SK-N-SH (cell line): ENCODE data around the gene SMIM13. TPM values are rescaled to one million over a fixed set of nuclear protein-coding genes. Genes with fewer than 3 reads are reported as not detected.

Experiments used
- CTCF ChIA-PET: fragments of 300-600, 350-600 bp; formaldehyde crosslinking; extraction: SDS; loops from one replicate; lab custom pipeline; 2021; lab: Yijun Ruan, JAX
- POLR2A ChIA-PET: fragments of 350-600 bp; sonication (Branson Sonifier 250); formaldehyde crosslinking; extraction: SDS; loops from one replicate; lab custom pipeline; 2020; ENCODE audit warnings: antibody characterized with exemption, inconsistent platforms; lab: Yijun Ruan, JAX
- DNase-seq: peaks from one replicate; pipeline ENCODE4 v3.0.0; 2012
- H2AFZ ChIP-seq: fragments of 200-600 bp; sonication (generic); 2 replicates; pipeline ENCODE4 v1.8.1; 2016; ENCODE audit warnings: antibody characterized with exemption, mild to moderate bottlenecking, low read depth
- H3F3A ChIP-seq: fragments of 200-600 bp; sonication (generic); replicated peaks from 2 replicates; pipeline ENCODE3; 2016; ENCODE audit warnings: antibody characterized with exemption, mild to moderate bottlenecking; ENCODE audit not compliant: insufficient read depth
- H3K27ac ChIP-seq, 2 experiments: fragments of 200-500 bp in 1 of 2; fragments of 200-600 bp in 1 of 2; sonication (Bioruptor generic) in 1 of 2; sonication (generic), shearing (Covaris generic) in 1 of 2; 2 replicates each; pipeline versions ENCODE4 v1.5.1 to v1.6.1; 2014 to 2016; ENCODE audit warnings: low read depth in 2 of 2, inconsistent platforms in 1 of 2, low read length in 1 of 2, mild to moderate bottlenecking in 1 of 2, mixed read lengths in 1 of 2
- H3K27me3 ChIP-seq: fragments of 200-600 bp; sonication (generic), shearing (Covaris generic); 2 replicates; pipeline ENCODE4 v1.6.1; 2016; ENCODE audit warnings: mixed run types; ENCODE audit not compliant: insufficient read depth
- H3K36me3 ChIP-seq, 2 experiments: fragments of 200-500 bp in 1 of 2; fragments of 200-600 bp in 1 of 2; sonication (Bioruptor generic) in 1 of 2; sonication (generic) in 1 of 2; replicated peaks in 1 of 2; 2 replicates each; pipeline versions ENCODE3 to v1.5.1; 2014 to 2016; ENCODE audit warnings: low read length in 1 of 2, mild to moderate bottlenecking in 1 of 2; ENCODE audit not compliant: insufficient read depth in 2 of 2, control insufficient read depth in 1 of 2
- H3K4me1 ChIP-seq, 2 experiments: fragments of 200-500 bp in 1 of 2; fragments of 200-600 bp in 1 of 2; sonication (Bioruptor generic) in 1 of 2; sonication (generic), shearing (Covaris generic) in 1 of 2; 2 replicates each; pipeline versions ENCODE4 v1.5.1 to v1.6.1; 2014 to 2016; ENCODE audit warnings: low read depth in 1 of 2, low read length in 1 of 2, mixed run types in 1 of 2; ENCODE audit not compliant: insufficient read depth in 2 of 2, control insufficient read depth in 1 of 2
- H3K4me2 ChIP-seq: fragments of 200-600 bp; sonication (generic), shearing (Covaris generic); 2 replicates; pipeline ENCODE4 v1.6.1; 2017; ENCODE audit warnings: mixed run types
- H3K4me3 ChIP-seq, 2 experiments: fragments of 200-500 bp in 1 of 2; fragments of 200-600 bp in 1 of 2; sonication (Bioruptor generic) in 1 of 2; sonication (generic), shearing (Covaris generic) in 1 of 2; 2 replicates each; pipeline versions ENCODE4 v1.5.1 to v1.8.1; 2014 to 2016; ENCODE audit warnings: low read depth in 2 of 2, inconsistent platforms in 1 of 2, low read length in 1 of 2, mild to moderate bottlenecking in 1 of 2, mixed read lengths in 1 of 2, moderate library complexity in 1 of 2
- H3K79me2 ChIP-seq: fragments of 200-600 bp; sonication (generic); 2 replicates; pipeline ENCODE4 v1.8.1; 2017; ENCODE audit warnings: mild to moderate bottlenecking; ENCODE audit not compliant: insufficient read depth
- H3K9ac ChIP-seq: fragments of 200-600 bp; sonication (generic); 2 replicates; pipeline ENCODE4 v1.6.1; 2017; ENCODE audit warnings: mixed run types
- H3K9me2 ChIP-seq: fragments of 200-600 bp; sonication (generic); 2 replicates; pipeline ENCODE4 v1.6.1; 2017; ENCODE audit warnings: mixed run types
- H3K9me3 ChIP-seq: fragments of 200-600 bp; sonication (generic); 2 replicates; pipeline ENCODE4 v1.6.1; 2017; ENCODE audit warnings: mixed run types, mild to moderate bottlenecking, moderate library complexity
- H4K20me1 ChIP-seq: fragments of 200-600 bp; sonication (generic); 2 replicates; pipeline ENCODE4 v1.6.1; 2017; ENCODE audit warnings: mild to moderate bottlenecking, mixed run types; ENCODE audit not compliant: insufficient read depth
- CHD2 ChIP-seq: fragments of 150-350 bp; IDR thresholded peaks from 2 replicates; pipeline ENCODE4 v1.6.1; 2018; ENCODE audit warnings: low read length; ENCODE audit not compliant: partially characterized antibody
- FOSL2 ChIP-seq: IDR thresholded peaks from 2 replicates; pipeline ENCODE4 v1.4.0; 2012; ENCODE audit warnings: low read depth, mild to moderate bottlenecking, moderate library complexity, borderline replicate concordance
- FOXM1 ChIP-seq: IDR thresholded peaks from 2 replicates; pipeline ENCODE4 v1.4.0; 2012; ENCODE audit warnings: low read depth, mild to moderate bottlenecking
- MXI1 ChIP-seq: IDR thresholded peaks from 2 replicates; pipeline ENCODE4 v1.6.1; 2012; ENCODE audit warnings: mild to moderate bottlenecking, low read depth, low read length, improper control_type of control experiment
- NRF1 ChIP-seq: IDR thresholded peaks from 2 replicates; pipeline ENCODE4 v1.6.1; 2012; ENCODE audit warnings: low read depth, mild to moderate bottlenecking, low read length
- POLR2AphosphoS5 ChIP-seq: IDR thresholded peaks from 2 replicates; pipeline ENCODE4 v1.6.1; 2012; ENCODE audit warnings: low read depth, low read length
- RCOR1 ChIP-seq: fragments of 150-350 bp; IDR thresholded peaks from 2 replicates; pipeline ENCODE4 v1.6.1; 2017; ENCODE audit warnings: antibody characterized with exemption, low read length
- SIN3A ChIP-seq: IDR thresholded peaks from 2 replicates; pipeline ENCODE4 v1.6.1; 2012; ENCODE audit warnings: low read depth, mild to moderate bottlenecking, low read length, moderate library complexity, borderline replicate concordance
- TAF1 ChIP-seq: IDR thresholded peaks from 2 replicates; pipeline ENCODE4 v1.6.1; 2012; ENCODE audit warnings: low read depth, mild to moderate bottlenecking, low read length, moderate library complexity, borderline replicate concordance
- TCF12 ChIP-seq: IDR thresholded peaks from 2 replicates; pipeline ENCODE4 v1.4.0; 2012
- TEAD4 ChIP-seq: IDR thresholded peaks from 2 replicates; pipeline ENCODE4 v1.4.0; 2012; ENCODE audit warnings: mild to moderate bottlenecking, borderline replicate concordance; ENCODE audit not compliant: insufficient read depth
- YY1 ChIP-seq: IDR thresholded peaks from 2 replicates; pipeline ENCODE4 v1.4.0; 2012; ENCODE audit warnings: low read depth, mild to moderate bottlenecking
- WGBS: methylation state at CpG from one replicate; pipeline ENCODE4 v1.1.6; 2017; ENCODE audit warnings: low lambda C conversion rate; 5-methylcytosine and 5-hydroxymethylcytosine counted together
- polyA plus RNA-seq, 3 experiments: library from polyadenylated mRNA; depleted of rRNA; stranded (reverse); fragments of >200 nt; gene quantifications; 2 replicates each; pipeline ENCODE4 v1.2.3, GENCODE V29; 2012
- TF ChIP-seq, protein P1 (sequence below): fragments of 200-600 bp; sonication (generic); IDR thresholded peaks from 2 replicates; pipeline ENCODE4 v1.6.1; 2017; ENCODE audit warnings: antibody characterized with exemption, mild to moderate bottlenecking, moderate library complexity
- TF ChIP-seq, protein P2 (sequence below): IDR thresholded peaks from 2 replicates; pipeline ENCODE4; 2012
- TF ChIP-seq, protein P3 (sequence below): IDR thresholded peaks from 2 replicates; pipeline ENCODE4 v1.4.0; 2012; ENCODE audit warnings: low read depth
- TF ChIP-seq, protein P4 (sequence below): IDR thresholded peaks from 2 replicates; pipeline ENCODE4 v1.6.1; 2012; ENCODE audit warnings: mild to moderate bottlenecking, low read depth, low read length, moderate library complexity

The SMIM13 gene
- 2.1 and 2.7 TPM in 2 replicates for polyA plus RNA-seq (2012; rRNA removed)
- 4.1 and 5.4 TPM in 2 replicates for polyA plus RNA-seq (2012; cell fraction: cytosol; rRNA removed)
- polyA plus RNA-seq (2012; cell fraction: nucleus; rRNA removed), result 0.74 and 1.6 TPM in 2 replicates

DNA sequence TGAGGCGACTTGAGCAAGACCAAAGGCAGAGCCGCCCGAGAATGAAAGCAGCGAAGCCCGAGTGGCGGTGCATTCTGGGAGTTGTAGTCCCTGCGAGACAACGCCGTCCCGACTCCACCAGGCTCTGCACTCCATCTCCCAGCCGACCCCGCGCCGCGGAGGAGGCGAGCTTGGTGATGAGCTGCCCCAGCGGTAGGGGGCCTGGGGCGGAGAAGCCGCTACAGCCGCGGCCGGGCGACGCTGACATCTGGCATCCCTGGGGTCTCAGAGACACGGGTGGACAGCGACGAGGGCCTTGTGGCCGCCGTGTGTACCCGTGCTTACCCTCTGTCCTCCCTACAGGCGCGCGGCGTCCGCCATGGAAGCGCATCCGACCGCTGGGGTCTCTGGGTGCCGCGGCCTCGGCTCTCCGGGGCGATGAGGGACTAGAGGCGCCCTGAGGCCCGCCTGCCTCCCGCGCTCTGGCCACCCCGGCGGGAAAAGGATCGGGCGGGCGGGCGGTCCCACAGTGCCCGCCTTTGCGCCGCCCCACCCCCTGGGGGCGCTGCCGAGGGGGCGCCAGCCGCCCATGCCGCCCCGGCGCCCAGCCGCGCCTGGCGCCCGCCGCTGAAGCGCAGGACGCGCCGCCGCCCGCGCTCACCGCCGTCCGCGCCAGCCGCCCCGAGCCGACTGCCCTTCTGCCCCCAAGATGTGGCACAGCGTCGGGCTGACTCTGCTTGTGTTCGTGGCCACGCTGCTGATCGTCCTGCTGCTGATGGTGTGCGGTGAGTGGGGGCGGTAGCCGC lies at the start of gene SMIM13:
SMIM13 (plus strand) TSS at position 209 of the 785 bp plus-strand sequence; CDS start at position 689, 480 bp downstream.
- Histone ChIP-seq H3F3A (peaks cover 16% of the 10 kb centered on the region), H4K20me1 (peaks cover 11% of the 10 kb centered on the region), H3K36me3 (peaks cover 0 to 8% of the 10 kb centered on the region in 2 experiments), H3K9ac (peak within 1 kb of the TSS; percentile 93), H2AFZ (peak within 1 kb of the TSS; percentile 98), H3K27me3 (no peaks in the 10 kb centered on the region), H3K79me2 (peaks cover 47% of the 10 kb centered on the region), H3K27ac (peak within 1 kb of the TSS; percentile 90 to 95), H3K4me3 (peak within 1 kb of the TSS; percentile 86 to 87), H3K4me1 (peaks cover 8 to 10% of the 10 kb centered on the region in 2 experiments; a peak in 3 of 4 replicates), H3K9me3 (no peaks in the 10 kb centered on the region), H3K9me2 (no peaks in the 10 kb centered on the region), H3K4me2 (peak within 1 kb of the TSS; percentile 91)
- WGBS, result 3% methylated on average over 8 of the region's 90 CpGs
- DNase-seq, result peak; percentile 98
- ChIA-PET POLR2A (interaction anchor here (0.6 to 1.6 kb wide), 3 partner anchors 51 to 128 kb away, joined by 3 to 4 read pairs (median 3); no protein-coding TSS in a partner anchor), CTCF (interaction anchor here (0.6 to 1.6 kb wide), 15 partner anchors 8 to 482 kb away, joined by 3 to 7 read pairs (median 3); no protein-coding TSS in a partner anchor)
- TF ChIP-seq FOSL2 (0 out of 2 replicates have a peak, but pooled peaks have one; percentile 0), RCOR1 (no peak), TEAD4 (0 out of 2 replicates have a peak, but pooled peaks have one; percentile 19), NRF1 (no peak), TCF12 (no peak), POLR2AphosphoS5 (peak; percentile 42), TAF1 (peak; percentile 75), YY1 (peak; percentile 60; the same call in 1 of the 2 replicates), SIN3A (peak; percentile 38; the same call in 1 of the 2 replicates), FOXM1 (no peak), CHD2 (peak; percentile 87), MXI1 (no peak; the same call in 1 of the 2 replicates)
- TF ChIP-seq, protein P1, sequence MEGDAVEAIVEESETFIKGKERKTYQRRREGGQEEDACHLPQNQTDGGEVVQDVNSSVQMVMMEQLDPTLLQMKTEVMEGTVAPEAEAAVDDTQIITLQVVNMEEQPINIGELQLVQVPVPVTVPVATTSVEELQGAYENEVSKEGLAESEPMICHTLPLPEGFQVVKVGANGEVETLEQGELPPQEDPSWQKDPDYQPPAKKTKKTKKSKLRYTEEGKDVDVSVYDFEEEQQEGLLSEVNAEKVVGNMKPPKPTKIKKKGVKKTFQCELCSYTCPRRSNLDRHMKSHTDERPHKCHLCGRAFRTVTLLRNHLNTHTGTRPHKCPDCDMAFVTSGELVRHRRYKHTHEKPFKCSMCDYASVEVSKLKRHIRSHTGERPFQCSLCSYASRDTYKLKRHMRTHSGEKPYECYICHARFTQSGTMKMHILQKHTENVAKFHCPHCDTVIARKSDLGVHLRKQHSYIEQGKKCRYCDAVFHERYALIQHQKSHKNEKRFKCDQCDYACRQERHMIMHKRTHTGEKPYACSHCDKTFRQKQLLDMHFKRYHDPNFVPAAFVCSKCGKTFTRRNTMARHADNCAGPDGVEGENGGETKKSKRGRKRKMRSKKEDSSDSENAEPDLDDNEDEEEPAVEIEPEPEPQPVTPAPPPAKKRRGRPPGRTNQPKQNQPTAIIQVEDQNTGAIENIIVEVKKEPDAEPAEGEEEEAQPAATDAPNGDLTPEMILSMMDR, result peak; percentile 48
- TF ChIP-seq, protein P2, sequence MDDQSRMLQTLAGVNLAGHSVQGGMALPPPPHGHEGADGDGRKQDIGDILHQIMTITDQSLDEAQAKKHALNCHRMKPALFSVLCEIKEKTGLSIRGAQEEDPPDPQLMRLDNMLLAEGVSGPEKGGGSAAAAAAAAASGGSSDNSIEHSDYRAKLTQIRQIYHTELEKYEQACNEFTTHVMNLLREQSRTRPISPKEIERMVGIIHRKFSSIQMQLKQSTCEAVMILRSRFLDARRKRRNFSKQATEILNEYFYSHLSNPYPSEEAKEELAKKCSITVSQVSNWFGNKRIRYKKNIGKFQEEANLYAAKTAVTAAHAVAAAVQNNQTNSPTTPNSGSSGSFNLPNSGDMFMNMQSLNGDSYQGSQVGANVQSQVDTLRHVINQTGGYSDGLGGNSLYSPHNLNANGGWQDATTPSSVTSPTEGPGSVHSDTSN, result peak; percentile 8; the same call in 1 of the 2 replicates
- TF ChIP-seq, protein P3, sequence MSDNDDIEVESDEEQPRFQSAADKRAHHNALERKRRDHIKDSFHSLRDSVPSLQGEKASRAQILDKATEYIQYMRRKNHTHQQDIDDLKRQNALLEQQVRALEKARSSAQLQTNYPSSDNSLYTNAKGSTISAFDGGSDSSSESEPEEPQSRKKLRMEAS, result no peak; the same call in 1 of the 2 replicates
- TF ChIP-seq, protein P4, sequence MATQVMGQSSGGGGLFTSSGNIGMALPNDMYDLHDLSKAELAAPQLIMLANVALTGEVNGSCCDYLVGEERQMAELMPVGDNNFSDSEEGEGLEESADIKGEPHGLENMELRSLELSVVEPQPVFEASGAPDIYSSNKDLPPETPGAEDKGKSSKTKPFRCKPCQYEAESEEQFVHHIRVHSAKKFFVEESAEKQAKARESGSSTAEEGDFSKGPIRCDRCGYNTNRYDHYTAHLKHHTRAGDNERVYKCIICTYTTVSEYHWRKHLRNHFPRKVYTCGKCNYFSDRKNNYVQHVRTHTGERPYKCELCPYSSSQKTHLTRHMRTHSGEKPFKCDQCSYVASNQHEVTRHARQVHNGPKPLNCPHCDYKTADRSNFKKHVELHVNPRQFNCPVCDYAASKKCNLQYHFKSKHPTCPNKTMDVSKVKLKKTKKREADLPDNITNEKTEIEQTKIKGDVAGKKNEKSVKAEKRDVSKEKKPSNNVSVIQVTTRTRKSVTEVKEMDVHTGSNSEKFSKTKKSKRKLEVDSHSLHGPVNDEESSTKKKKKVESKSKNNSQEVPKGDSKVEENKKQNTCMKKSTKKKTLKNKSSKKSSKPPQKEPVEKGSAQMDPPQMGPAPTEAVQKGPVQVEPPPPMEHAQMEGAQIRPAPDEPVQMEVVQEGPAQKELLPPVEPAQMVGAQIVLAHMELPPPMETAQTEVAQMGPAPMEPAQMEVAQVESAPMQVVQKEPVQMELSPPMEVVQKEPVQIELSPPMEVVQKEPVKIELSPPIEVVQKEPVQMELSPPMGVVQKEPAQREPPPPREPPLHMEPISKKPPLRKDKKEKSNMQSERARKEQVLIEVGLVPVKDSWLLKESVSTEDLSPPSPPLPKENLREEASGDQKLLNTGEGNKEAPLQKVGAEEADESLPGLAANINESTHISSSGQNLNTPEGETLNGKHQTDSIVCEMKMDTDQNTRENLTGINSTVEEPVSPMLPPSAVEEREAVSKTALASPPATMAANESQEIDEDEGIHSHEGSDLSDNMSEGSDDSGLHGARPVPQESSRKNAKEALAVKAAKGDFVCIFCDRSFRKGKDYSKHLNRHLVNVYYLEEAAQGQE, result no peak
- TF ChIP-seq, all 33 proteins: peak for 9
